Esophagus muscularis mucosa (tissue), 4 donors: ENCODE measurements around the gene SV2C. TPM values are rescaled to one million over a fixed set of nuclear protein-coding genes. Genes with fewer than 3 reads are reported as not detected.

Experiments used
- DNase-seq: peaks from one replicate; pipeline ENCODE4 v3.0.0-alpha.2; 2017; ENCODE audit errors: extremely low spot score
- H3K27ac ChIP-seq, 4 donors: fragments of 200-600 bp; sonication (generic); replicated peaks in 1 of 4; 1 replicate in 3 of 4; 2 replicates in 1 of 4; pipeline ENCODE4 v1.5.1; 2016 to 2019; ENCODE audit warnings: mild to moderate bottlenecking in 1 of 4
- H3K27me3 ChIP-seq, 4 donors: fragments of 200-600 bp; sonication (generic); one replicate each; pipeline versions ENCODE4 v1.5.1 to v1.6.0; 2016 to 2019
- H3K36me3 ChIP-seq, 4 donors: fragments of 200-600 bp; sonication (generic); one replicate each; pipeline ENCODE4 v1.5.1; 2016 to 2019
- H3K4me1 ChIP-seq, 4 donors: fragments of 200-600 bp; sonication (generic); one replicate each; pipeline ENCODE4 v1.5.1; 2016 to 2019
- H3K4me3 ChIP-seq, 4 donors: fragments of 200-600 bp; sonication (generic); 1 replicate in 2 of 4; 2 replicates in 2 of 4; pipeline ENCODE4 v1.5.1; 2016 to 2019; ENCODE audit warnings: mild to moderate bottlenecking in 4 of 4, moderate library complexity in 1 of 4
- H3K9me3 ChIP-seq, 4 donors: fragments of 200-600 bp; sonication (generic); 1 replicate in 3 of 4; 2 replicates in 1 of 4; pipeline ENCODE4 v1.5.1; 2016 to 2019
- EP300 ChIP-seq: sonication (generic); formaldehyde crosslinking; IDR thresholded peaks from one replicate; pipeline ENCODE4 v1.6.1; 2017; ENCODE audit warnings: antibody characterized with exemption
- POLR2A ChIP-seq: fragments of 450-650 bp; IDR thresholded peaks from one replicate; pipeline ENCODE4 v1.6.1; 2017; ENCODE audit warnings: antibody characterized with exemption, moderate library complexity, mild to moderate bottlenecking, low read depth
- POLR2AphosphoS5 ChIP-seq, 2 donors: sonication (generic); formaldehyde crosslinking; IDR thresholded peaks; one replicate each; pipeline ENCODE4 v1.6.1; 2017; ENCODE audit warnings: antibody characterized with exemption in 2 of 2
- WGBS: methylation state at CpG from one replicate; pipeline ENCODE4 v1.1.5; 2018; 5-methylcytosine and 5-hydroxymethylcytosine counted together
- intact Hi-C: fragments of 100-400 bp; cut with DNase I; formaldehyde crosslinking; loops from one replicate; pipeline ENCODE4 v1.15.1; 2023
- total RNA-seq, 4 donors: library from RNA; depleted of rRNA; stranded (reverse); fragments of >200 nt; gene quantifications; one replicate each; pipeline versions ENCODE4 v1.1.0 to v1.2.1, GENCODE V29; 2016
- TF ChIP-seq, protein P1 (sequence below), 3 experiments: fragments of 200-600 bp in 2 of 3; fragments of 450-650 bp in 1 of 3; sonication (generic) in 2 of 3; IDR thresholded peaks; one replicate each; pipeline ENCODE4 v1.5.1; 2017 to 2019; ENCODE audit warnings: antibody characterized with exemption in 3 of 3, mild to moderate bottlenecking in 2 of 3, moderate library complexity in 1 of 3

Gene SV2C
- total RNA-seq, 4 donors from 2014 or later = 0.23 to 0.99 (median 0.47) TPM

DNA sequence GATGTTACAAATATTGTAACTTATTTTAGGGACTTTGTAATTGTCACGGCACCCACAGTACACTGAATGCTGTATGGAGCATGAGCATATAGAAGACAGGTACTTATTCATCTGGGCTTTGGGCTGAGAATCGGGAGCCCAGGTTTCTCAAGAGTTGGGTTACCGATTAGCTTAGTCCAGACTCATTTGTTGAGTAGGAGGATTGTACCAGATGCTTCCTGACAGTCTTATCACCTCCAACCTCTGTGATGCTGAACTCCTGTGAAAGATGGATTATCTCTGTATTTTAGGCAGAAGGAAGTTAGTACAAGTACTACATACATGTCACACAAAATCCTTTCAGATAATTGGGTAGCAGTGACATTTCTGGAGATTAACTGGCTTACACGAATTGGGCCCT, 79.2 kb downstream of the SV2C start:
- H3K27ac ChIP-seq = no peak overlapping the region
- intact Hi-C loops = no loop called here
- no peaks in the 10 kb centered on the region for H3K9me3 ChIP-seq
- WGBS = 66% methylated on average over 4 of the region's 4 CpGs
- H3K4me3 ChIP-seq = no peak overlapping the region
- no peaks in the 10 kb centered on the region for H3K36me3 ChIP-seq
- DNase-seq = peak; percentile 57
- no peaks in the 10 kb centered on the region for H3K27me3 ChIP-seq
- no peaks in the 10 kb centered on the region for H3K4me1 ChIP-seq
- TF ChIP-seq POLR2AphosphoS5 (IDR thresholded peaks at IDR 0.05) = no peak
- no peak for TF ChIP-seq EP300
- TF ChIP-seq, protein P1, sequence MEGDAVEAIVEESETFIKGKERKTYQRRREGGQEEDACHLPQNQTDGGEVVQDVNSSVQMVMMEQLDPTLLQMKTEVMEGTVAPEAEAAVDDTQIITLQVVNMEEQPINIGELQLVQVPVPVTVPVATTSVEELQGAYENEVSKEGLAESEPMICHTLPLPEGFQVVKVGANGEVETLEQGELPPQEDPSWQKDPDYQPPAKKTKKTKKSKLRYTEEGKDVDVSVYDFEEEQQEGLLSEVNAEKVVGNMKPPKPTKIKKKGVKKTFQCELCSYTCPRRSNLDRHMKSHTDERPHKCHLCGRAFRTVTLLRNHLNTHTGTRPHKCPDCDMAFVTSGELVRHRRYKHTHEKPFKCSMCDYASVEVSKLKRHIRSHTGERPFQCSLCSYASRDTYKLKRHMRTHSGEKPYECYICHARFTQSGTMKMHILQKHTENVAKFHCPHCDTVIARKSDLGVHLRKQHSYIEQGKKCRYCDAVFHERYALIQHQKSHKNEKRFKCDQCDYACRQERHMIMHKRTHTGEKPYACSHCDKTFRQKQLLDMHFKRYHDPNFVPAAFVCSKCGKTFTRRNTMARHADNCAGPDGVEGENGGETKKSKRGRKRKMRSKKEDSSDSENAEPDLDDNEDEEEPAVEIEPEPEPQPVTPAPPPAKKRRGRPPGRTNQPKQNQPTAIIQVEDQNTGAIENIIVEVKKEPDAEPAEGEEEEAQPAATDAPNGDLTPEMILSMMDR (IDR thresholded peaks at IDR 0.05) = no peak
- TF ChIP-seq POLR2A = no peak

DNA sequence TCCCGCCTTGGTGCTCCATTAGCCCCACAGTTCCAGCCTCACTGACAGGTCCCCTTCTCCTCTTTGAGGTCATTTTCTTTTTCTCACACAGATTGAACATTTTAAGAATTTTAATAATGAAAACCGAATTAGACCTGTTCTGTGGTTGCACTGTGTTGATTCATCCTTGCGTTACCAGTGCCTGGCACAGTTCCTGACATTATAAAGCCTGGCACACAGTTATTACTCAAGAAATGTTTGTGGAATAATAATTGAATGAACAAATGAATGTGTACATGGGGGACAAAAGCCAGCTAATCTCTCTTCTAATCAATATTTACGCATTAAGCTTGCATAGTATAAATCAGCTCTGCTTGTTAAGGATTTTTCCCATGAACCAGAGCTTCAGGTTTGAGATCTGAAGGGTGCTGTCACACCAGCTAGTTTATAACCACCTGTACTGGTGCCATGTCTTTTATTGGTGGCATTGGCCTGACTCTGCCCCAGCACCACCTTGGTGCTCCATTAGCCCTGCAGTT, 80.0 kb downstream of the SV2C start:
- no peak for TF ChIP-seq POLR2AphosphoS5 (IDR thresholded peaks at IDR 0.05)
- TF ChIP-seq, protein P1 (IDR thresholded peaks at IDR 0.05) = no peak

DNA sequence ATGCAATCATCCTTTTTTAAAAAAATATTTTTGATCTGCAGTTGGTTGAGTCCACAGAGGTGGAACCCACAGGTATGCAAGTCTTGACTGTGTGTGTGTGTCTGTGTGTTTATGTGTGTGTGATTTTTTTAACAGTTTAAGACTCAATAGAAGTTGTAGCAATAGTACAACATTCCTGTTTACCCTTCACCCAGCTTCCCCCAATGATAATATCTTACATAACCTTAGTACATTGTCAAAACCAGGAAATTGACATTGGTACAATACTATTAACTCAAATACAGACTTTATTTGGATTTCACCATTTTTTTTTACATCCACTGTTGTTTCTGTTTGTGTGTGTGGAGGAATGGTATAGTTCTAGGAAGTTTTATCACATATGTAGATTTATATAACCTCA, 81.8 kb downstream of the SV2C start:
- peak; percentile 29 for DNase-seq
- H3K27me3 ChIP-seq = no peaks in the 10 kb centered on the region
- H3K4me1 ChIP-seq = no peaks in the 10 kb centered on the region
- intact Hi-C loops = no loop called here
- no peaks in the 10 kb centered on the region for H3K9me3 ChIP-seq
- H3K4me3 ChIP-seq = no peak overlapping the region
- H3K27ac ChIP-seq = no peak overlapping the region
- H3K36me3 ChIP-seq = no peaks in the 10 kb centered on the region
- TF ChIP-seq EP300 (no peak), POLR2A (no peak), POLR2AphosphoS5 (IDR thresholded peaks at IDR 0.05) (no peak)

More for the DNA sequence above, 80.0 kb downstream of the SV2C start:
- Histone ChIP-seq H3K4me1 (no peaks in the 10 kb centered on the region), H3K4me3 (no peak overlapping the region), H3K27me3 (no peaks in the 10 kb centered on the region), H3K9me3 (no peaks in the 10 kb centered on the region), H3K36me3 (no peaks in the 10 kb centered on the region), H3K27ac (no peak overlapping the region)
- WGBS = 83% methylated on average over 4 of the region's 4 CpGs
- intact Hi-C loops = no loop called here
- DNase-seq = peak; percentile 53

DNA sequence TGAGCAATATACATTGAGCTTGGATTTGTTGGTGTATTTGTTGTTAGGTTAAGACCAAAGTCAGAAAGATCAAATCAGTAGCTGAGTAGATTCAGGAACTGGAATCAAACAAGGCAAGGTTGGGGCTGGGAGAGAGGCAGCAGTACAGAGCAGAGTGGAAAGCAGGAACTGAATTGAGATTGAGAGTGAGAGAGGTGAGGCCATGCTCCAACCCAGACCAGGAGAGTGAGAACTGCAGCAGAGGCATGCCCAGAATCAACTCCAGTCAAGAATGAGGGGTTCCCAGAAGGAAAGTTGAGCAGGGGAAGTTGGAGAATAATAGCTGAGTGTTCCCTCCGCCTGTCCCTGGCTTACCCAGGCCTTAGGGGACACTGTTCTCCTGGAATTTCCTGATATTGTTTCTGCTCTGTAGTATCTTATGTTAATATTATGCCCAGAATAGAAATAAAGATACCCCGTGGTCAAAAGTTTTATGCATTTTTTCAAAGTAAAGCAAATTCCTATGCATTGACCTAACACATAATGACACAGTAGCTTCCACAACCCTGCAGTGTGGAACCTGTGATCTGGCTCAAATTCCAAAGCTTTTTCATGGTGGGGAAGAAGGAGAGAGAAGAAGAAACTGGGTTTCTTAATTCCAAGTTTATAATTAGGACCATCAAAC, 82.7 kb downstream of the SV2C start:
- intact Hi-C loops = no loop called here
- H3K4me1 ChIP-seq = no peaks in the 10 kb centered on the region
- WGBS = 64% methylated on average over 2 of the region's 2 CpGs

DNA sequence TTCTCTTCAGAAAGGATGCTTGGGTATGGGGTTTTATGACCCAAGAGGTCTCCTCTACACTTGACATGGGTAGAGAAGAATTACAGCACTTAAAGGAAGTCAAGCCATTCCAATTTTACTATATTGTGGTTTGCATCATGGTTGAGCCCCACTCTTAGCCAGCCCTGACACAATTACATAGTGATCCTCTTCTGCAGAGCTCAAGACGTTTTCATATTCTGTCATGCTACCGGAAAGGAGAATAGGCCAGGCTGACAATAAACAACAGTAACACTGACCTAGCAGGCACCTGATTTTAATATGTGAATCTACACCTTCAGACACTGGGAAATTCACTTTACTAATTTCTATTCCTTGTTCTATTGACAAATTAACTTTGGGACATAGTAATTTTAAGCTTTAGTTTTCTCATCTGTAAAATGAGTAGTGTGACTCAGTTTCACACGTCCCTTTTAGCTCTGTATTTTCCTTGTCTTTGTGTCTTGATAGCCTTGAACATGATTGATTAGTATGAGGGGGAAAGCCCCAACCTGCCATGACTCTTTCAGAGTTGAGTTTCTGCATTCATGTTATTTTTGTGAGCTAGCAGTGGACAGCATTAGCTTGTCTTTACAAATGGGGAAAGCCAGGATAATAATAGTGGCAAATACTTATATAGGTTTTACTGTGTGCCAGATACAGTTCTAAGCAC, 83.8 kb downstream of the SV2C start:
- peak; percentile 21 for DNase-seq
- WGBS = 63% methylated on average over 3 of the region's 3 CpGs
- Histone ChIP-seq H3K4me1 (no peaks in the 10 kb centered on the region), H3K27ac (no peak overlapping the region), H3K36me3 (no peaks in the 10 kb centered on the region), H3K27me3 (no peaks in the 10 kb centered on the region), H3K4me3 (no peak overlapping the region), H3K9me3 (no peaks in the 10 kb centered on the region)
- TF ChIP-seq, protein P1 (IDR thresholded peaks at IDR 0.05) = no peak
- TF ChIP-seq POLR2A = no peak
- TF ChIP-seq POLR2AphosphoS5 (IDR thresholded peaks at IDR 0.05) = no peak
- no peak for TF ChIP-seq EP300
- intact Hi-C loops = no loop called here

More for the DNA sequence above, 82.7 kb downstream of the SV2C start:
- Histone ChIP-seq H3K27ac (no peak overlapping the region), H3K4me3 (no peak overlapping the region), H3K36me3 (no peaks in the 10 kb centered on the region), H3K9me3 (no peaks in the 10 kb centered on the region), H3K27me3 (no peaks in the 10 kb centered on the region)
- DNase-seq = peak; percentile 42
- no peak for TF ChIP-seq POLR2A
- TF ChIP-seq, protein P1 (IDR thresholded peaks at IDR 0.05) = no peak
- no peak for TF ChIP-seq EP300
- TF ChIP-seq POLR2AphosphoS5 (IDR thresholded peaks at IDR 0.05) = no peak
